ENCODE results near the gene KRT6A.

KRT6A gene

GRCh38 chr12:52537101-52537500, 44.0 kb upstream of the KRT6A start:
- no peak overlapping the region for H3K4me3 ChIP-seq (ENCODE audit: low read depth, low read length)
- no peak for TF ChIP-seq CTCF (IDR thresholded peaks at IDR 0.05; ENCODE audit: low read depth, low read length, missing control alignments)
- DNase-seq (ENCODE audit: low read depth), result no peak
- in situ Hi-C loops (cut with HindIII; ENCODE audit: low sequenced_read_pairs), result no loop called here

- TF ChIP-seq CTCF (IDR thresholded peaks at IDR 0.05; ENCODE audit: low read depth, low read length, missing control alignments), result no peak
- no peak for DNase-seq (ENCODE audit: low read depth)
Observed at GRCh38 chr12:52535574-52535973, 42.5 kb upstream of the KRT6A start.

GRCh38 chr12:52534482-52534881, 41.4 kb upstream of the KRT6A start:
- in situ Hi-C loops (cut with HindIII; ENCODE audit: low sequenced_read_pairs), result no loop called here
- DNase-seq (ENCODE audit: low read depth), result no peak
- H3K4me3 ChIP-seq (ENCODE audit: low read depth, low read length), result no peak overlapping the region
- TF ChIP-seq CTCF (IDR thresholded peaks at IDR 0.05; ENCODE audit: low read depth, low read length, missing control alignments), result peak; percentile 22

More at GRCh38 chr12:52535574-52535973, 42.5 kb upstream of the KRT6A start:
- in situ Hi-C loops (cut with HindIII; ENCODE audit: low sequenced_read_pairs), result no loop called here
- no peak overlapping the region for H3K4me3 ChIP-seq (ENCODE audit: low read depth, low read length)

- no peak for TF ChIP-seq CTCF (IDR thresholded peaks at IDR 0.05; ENCODE audit: low read depth, low read length, missing control alignments)
- in situ Hi-C loops (cut with HindIII; ENCODE audit: low sequenced_read_pairs), result no loop called here
- no peak for DNase-seq (ENCODE audit: low read depth)
- H3K4me3 ChIP-seq (ENCODE audit: low read depth, low read length), result no peak overlapping the region
Observed at GRCh38 chr12:52533686-52534470, 40.8 kb upstream of the KRT6A start.

GRCh38 chr12:52532636-52533035, 39.6 kb upstream of the KRT6A start:
- no peak overlapping the region for H3K4me3 ChIP-seq (ENCODE audit: low read depth, low read length)
- in situ Hi-C loops (cut with HindIII; ENCODE audit: low sequenced_read_pairs), result no loop called here
- TF ChIP-seq CTCF (IDR thresholded peaks at IDR 0.05; ENCODE audit: low read depth, low read length, missing control alignments), result no peak
- DNase-seq (ENCODE audit: low read depth), result no peak

GRCh38 chr12:52531566-52532300, 38.7 kb upstream of the KRT6A start:
- DNase-seq (ENCODE audit: low read depth), result no peak
- no peak for TF ChIP-seq CTCF (IDR thresholded peaks at IDR 0.05; ENCODE audit: low read depth, low read length, missing control alignments)
- no peak overlapping the region for H3K4me3 ChIP-seq (ENCODE audit: low read depth, low read length)
- in situ Hi-C loops (cut with HindIII; ENCODE audit: low sequenced_read_pairs), result no loop called here
